ENCODE results near the gene RNF213.

Gene RNF213

GRCh38 chr17:80260791-80261158 lies at the start of gene RNF213:
RNF213 (plus strand) TSS chr17:80260852; CDS start chr17:80263682, 2,830 bp downstream.
- in situ Hi-C loops (cut with MboI; ENCODE audit: low sequenced_read_pairs): no loop called here

GRCh38 chr17:80212109-80212508 lies 48.5 kb upstream of the RNF213 start:
- in situ Hi-C loops (cut with MboI; ENCODE audit: low sequenced_read_pairs): no loop called here

GRCh38 chr17:80212511-80212910 lies 48.1 kb upstream of the RNF213 start:
- in situ Hi-C loops (cut with MboI; ENCODE audit: low sequenced_read_pairs): no loop called here

- in situ Hi-C loops (cut with MboI; ENCODE audit: low sequenced_read_pairs): no loop called here
Measured at GRCh38 chr17:80212962-80213642, 47.5 kb upstream of the RNF213 start.

- in situ Hi-C loops (cut with MboI; ENCODE audit: low sequenced_read_pairs): no loop called here
Measured at GRCh38 chr17:80213643-80213975, 47.0 kb upstream of the RNF213 start.

GRCh38 chr17:80214012-80214877 lies 46.4 kb upstream of the RNF213 start:
- in situ Hi-C loops (cut with MboI; ENCODE audit: low sequenced_read_pairs): no loop called here

- in situ Hi-C loops (cut with MboI; ENCODE audit: low sequenced_read_pairs): no loop called here
Measured at GRCh38 chr17:80214878-80215210, 45.8 kb upstream of the RNF213 start.

- in situ Hi-C loops (cut with MboI; ENCODE audit: low sequenced_read_pairs): no loop called here
Measured at GRCh38 chr17:80216473-80217456, 43.9 kb upstream of the RNF213 start.

GRCh38 chr17:80217703-80218362 lies 42.8 kb upstream of the RNF213 start:
- in situ Hi-C loops (cut with MboI; ENCODE audit: low sequenced_read_pairs): no loop called here

- in situ Hi-C loops (cut with MboI; ENCODE audit: low sequenced_read_pairs): no loop called here
Measured at GRCh38 chr17:80218391-80218790, 42.3 kb upstream of the RNF213 start.

GRCh38 chr17:80219013-80219762 lies 41.5 kb upstream of the RNF213 start:
- in situ Hi-C loops (cut with MboI; ENCODE audit: low sequenced_read_pairs): no loop called here

- in situ Hi-C loops (cut with MboI; ENCODE audit: low sequenced_read_pairs): no loop called here
Measured at GRCh38 chr17:80219763-80220053, 40.9 kb upstream of the RNF213 start.

- in situ Hi-C loops (cut with MboI; ENCODE audit: low sequenced_read_pairs): no loop called here
Measured at GRCh38 chr17:80220054-80220735, 40.5 kb upstream of the RNF213 start, which contains the start of the genes SGSH and SLC26A11. SGSH (minus strand) TSS chr17:80220333; CDS start chr17:80220313, 20 bp downstream. SLC26A11 (plus strand) TSS chr17:80220427; CDS start chr17:80221561, 1,134 bp downstream.

- in situ Hi-C loops (cut with MboI; ENCODE audit: low sequenced_read_pairs): no loop called here
Measured at GRCh38 chr17:80220736-80221215, 39.9 kb upstream of the RNF213 start.

- in situ Hi-C loops (cut with MboI; ENCODE audit: low sequenced_read_pairs): no loop called here
Measured at GRCh38 chr17:80221351-80222105, 39.1 kb upstream of the RNF213 start.

GRCh38 chr17:80222376-80223141 lies 38.1 kb upstream of the RNF213 start:
- in situ Hi-C loops (cut with MboI; ENCODE audit: low sequenced_read_pairs): no loop called here

GRCh38 chr17:80223142-80223815 lies 37.4 kb upstream of the RNF213 start:
- in situ Hi-C loops (cut with MboI; ENCODE audit: low sequenced_read_pairs): no loop called here
